ENCODE results near the gene TGFB2.

GRCh38 chr1:218380125-218380977 lies 35.2 kb downstream of the TGFB2 start:
- TF ChIP-seq CTCF (conservative IDR thresholded peaks at IDR 0.05; ENCODE audit: low read depth, low read length) = no peak
- no peak for TF ChIP-seq EZH2 (IDR thresholded peaks at IDR 0.05; ENCODE audit: borderline replicate concordance, low read depth, low read length, poor library complexity, severe bottlenecking)

Measured in A673 (cell line).